Spinal cord (tissue), 10 donors: ENCODE data around the gene CYP4A22. TPM values are rescaled to one million over a fixed set of nuclear protein-coding genes. Genes with fewer than 3 reads are reported as not detected.

Experiments
- DNase-seq, 6 donors: peaks; one replicate each; pipeline versions ENCODE4 v3.0.0 to v3.0.0-alpha.2; 2013 to 2015; ENCODE audit warnings: low spot score in 6 of 6, low read depth in 4 of 6
- H3K27ac ChIP-seq: one replicate; pipeline ENCODE4 v1.5.1; 2013; ENCODE audit warnings: low read depth, low read length, control low read depth
- H3K27me3 ChIP-seq: one replicate; pipeline ENCODE4 v1.6.1; 2013; ENCODE audit warnings: low read length; ENCODE audit not compliant: control insufficient read depth, insufficient read depth
- H3K36me3 ChIP-seq: one replicate; pipeline ENCODE4 v1.6.1; 2013; ENCODE audit warnings: low read length; ENCODE audit not compliant: control insufficient read depth, insufficient read depth
- H3K4me1 ChIP-seq: one replicate; pipeline ENCODE4 v1.6.1; 2013; ENCODE audit warnings: low read length; ENCODE audit not compliant: control insufficient read depth, insufficient read depth
- H3K4me3 ChIP-seq: one replicate; pipeline ENCODE4 v1.5.1; 2013; ENCODE audit warnings: low read depth, low read length, control low read depth
- H3K9me3 ChIP-seq: one replicate; pipeline ENCODE4 v1.6.1; 2013; ENCODE audit warnings: low read length; ENCODE audit not compliant: control insufficient read depth, insufficient read depth
- WGBS: methylation state at CpG from one replicate; pipeline ENCODE4 v1.1.5; 2013; ENCODE audit warnings: missing lambda C conversion rate; ENCODE audit not compliant: insufficient coverage; 5-methylcytosine and 5-hydroxymethylcytosine counted together
- polyA plus RNA-seq, 2 donors: library from polyadenylated mRNA; unstranded; fragments of 120-200 nt; gene quantifications; one replicate each; pipeline ENCODE4 v1.2.1, GENCODE V29; 2013; ENCODE audit not compliant: insufficient read length in 2 of 2
- total RNA-seq, 2 donors: library from RNA; depleted of rRNA in 1 of 2; stranded (reverse); fragments of 120-200 nt in 1 of 2; fragments of >200 nt in 1 of 2; gene quantifications; one replicate each; pipeline versions ENCODE4 v1.2.3 to v1.2.4, GENCODE V29; 2013 to 2014
- donor health status: healthy.

The CYP4A22 gene
- total and polyA plus RNA-seq, 4 donors: 0.22 to 1.0 (median 0.55) TPM; not detected in 1

GRCh38 chr1:47198214-47198613 lies 61.0 kb downstream of the CYP4A22 start:
- Histone ChIP-seq H3K4me1 (no peaks in the 10 kb centered on the region), H3K27ac (no peak overlapping the region), H3K27me3 (peaks cover 13% of the 10 kb centered on the region), H3K9me3 (no peaks in the 10 kb centered on the region), H3K4me3 (no peak overlapping the region), H3K36me3 (no peaks in the 10 kb centered on the region)
- 95% methylated on average over 4 of the region's 4 CpGs for WGBS
- no peak for DNase-seq

Other genes starting within 250 kb of the CYP4A22 start
- under 1 TPM; 0.69 to 0.72 TPM for gene CYP4A11, start 196.0 kb upstream of the CYP4A22 start, total RNA-seq
- 1 to 10 TPM; 3.1 to 3.5 TPM for gene CYP4A11, start 196.0 kb upstream of the CYP4A22 start, polyA plus RNA-seq
- gene CYP4X1, start 113.8 kb upstream of the CYP4A22 start, total RNA-seq: 10 to 100 TPM; 26.2 to 33.3 TPM
- 10 to 100 TPM; 20.0 to 21.7 TPM for gene CYP4X1, start 113.8 kb upstream of the CYP4A22 start, polyA plus RNA-seq
- gene CYP4Z1, start 70.2 kb upstream of the CYP4A22 start, total RNA-seq: 1 to 10 TPM; 1.1 to 2.5 TPM
- gene CYP4Z1, start 70.2 kb upstream of the CYP4A22 start, polyA plus RNA-seq: 1 to 10 TPM; 1.3 to 2.5 TPM
- under 1 TPM in 1 of 2 donors, not detected in 1; 0.30 TPM for gene PDZK1IP1, start 52.6 kb downstream of the CYP4A22 start, total RNA-seq
- gene PDZK1IP1, start 52.6 kb downstream of the CYP4A22 start, polyA plus RNA-seq: under 1 TPM in 1 of 2 donors, not detected in 1; 0.35 TPM
- gene TAL1, start 94.8 kb downstream of the CYP4A22 start, total RNA-seq: 1 to 10 TPM; 5.6 to 8.7 TPM
- 1 to 10 TPM; 5.8 to 8.7 TPM for gene TAL1, start 94.8 kb downstream of the CYP4A22 start, polyA plus RNA-seq
- gene STIL, start 176.7 kb downstream of the CYP4A22 start, total RNA-seq: 10 to 100 TPM in 1 of 2 donors, 1 to 10 TPM in 1; 6.6 to 10.7 TPM
- 1 to 10 TPM; 4.4 to 4.6 TPM for gene STIL, start 176.7 kb downstream of the CYP4A22 start, polyA plus RNA-seq
- 10 to 100 TPM; 70.3 to 96.2 TPM for gene CMPK1, start 196.3 kb downstream of the CYP4A22 start, total RNA-seq
- 10 to 100 TPM; 65.5 to 88.8 TPM for gene CMPK1, start 196.3 kb downstream of the CYP4A22 start, polyA plus RNA-seq